Right atrium auricular region (tissue), 2 donors: Measurements from ENCODE around the gene SLC25A36. TPM values are rescaled to one million over a fixed set of nuclear protein-coding genes. Genes with fewer than 3 reads are reported as not detected.
A peak's percentile ranks its signal among the peaks of the same experiment; 100 is the strongest.

Source experiments
- DNase-seq: peaks from one replicate; pipeline ENCODE4 v3.0.0-alpha.2; 2019; ENCODE audit warnings: low spot score
- H3K27ac ChIP-seq, 2 donors: fragments of 200-600 bp; sonication (generic); 1 replicate in 1 of 2; 2 replicates in 1 of 2; pipeline ENCODE4 v1.5.1; 2016 to 2019
- H3K27me3 ChIP-seq, 2 donors: fragments of 200-600 bp; sonication (generic); one replicate each; pipeline versions ENCODE4 v1.5.1 to v1.6.0; 2017 to 2019
- H3K36me3 ChIP-seq: fragments of 200-600 bp; sonication (generic); one replicate; pipeline ENCODE4 v1.5.1; 2016
- H3K4me1 ChIP-seq, 2 donors: fragments of 200-600 bp; sonication (generic); one replicate each; pipeline versions ENCODE4 v1.5.1 to v1.6.0; 2017 to 2019
- H3K4me3 ChIP-seq, 2 donors: fragments of 200-600 bp; sonication (generic); 1 replicate in 1 of 2; 2 replicates in 1 of 2; pipeline ENCODE4 v1.5.1; 2017 to 2019; ENCODE audit warnings: mild to moderate bottlenecking in 1 of 2, moderate library complexity in 1 of 2
- H3K9me3 ChIP-seq, 2 donors: fragments of 200-600 bp; sonication (generic); one replicate each; pipeline ENCODE4 v1.5.1; 2019
- total RNA-seq, 2 donors: library from RNA; depleted of rRNA; stranded (reverse); fragments of >200 nt; gene quantifications; one replicate each; pipeline ENCODE4 v1.1.0, GENCODE V29; 2016
- TF ChIP-seq, protein P1 (sequence below), 2 donors: fragments of 200-600 bp; sonication (generic); IDR thresholded peaks; one replicate each; pipeline ENCODE4 v1.5.1; 2019; ENCODE audit warnings: antibody characterized with exemption in 2 of 2

SLC25A36 gene
- total RNA-seq, 2 donors from 2014 or later, result 31.0 to 78.8 TPM

DNA sequence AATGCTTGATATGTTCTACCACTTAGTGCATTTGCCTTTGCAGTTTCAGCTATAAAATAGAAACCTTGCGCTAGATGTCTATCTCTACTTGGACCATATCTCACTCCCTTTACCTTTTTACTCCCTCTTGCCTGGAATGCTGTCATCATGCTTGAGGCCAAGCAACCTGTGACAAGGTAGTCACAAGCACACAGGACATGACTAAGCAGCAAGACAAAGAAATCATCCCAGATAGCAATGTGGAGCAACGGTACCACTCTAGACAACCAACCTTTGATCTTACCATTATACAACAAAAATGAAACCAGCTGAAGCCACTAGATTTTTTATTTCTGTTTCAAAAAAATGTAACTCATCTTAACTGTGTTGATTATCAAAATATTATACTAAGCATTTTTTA, 59.0 kb downstream of the SLC25A36 start:
- Histone ChIP-seq H3K4me3 (no peak overlapping the region), H3K36me3 (no peaks in the 10 kb centered on the region), H3K27ac (no peak overlapping the region), H3K27me3 (no peaks in the 10 kb centered on the region), H3K4me1 (no peaks in the 10 kb centered on the region), H3K9me3 (no peaks in the 10 kb centered on the region)
- DNase-seq, result no peak
- TF ChIP-seq, protein P1, sequence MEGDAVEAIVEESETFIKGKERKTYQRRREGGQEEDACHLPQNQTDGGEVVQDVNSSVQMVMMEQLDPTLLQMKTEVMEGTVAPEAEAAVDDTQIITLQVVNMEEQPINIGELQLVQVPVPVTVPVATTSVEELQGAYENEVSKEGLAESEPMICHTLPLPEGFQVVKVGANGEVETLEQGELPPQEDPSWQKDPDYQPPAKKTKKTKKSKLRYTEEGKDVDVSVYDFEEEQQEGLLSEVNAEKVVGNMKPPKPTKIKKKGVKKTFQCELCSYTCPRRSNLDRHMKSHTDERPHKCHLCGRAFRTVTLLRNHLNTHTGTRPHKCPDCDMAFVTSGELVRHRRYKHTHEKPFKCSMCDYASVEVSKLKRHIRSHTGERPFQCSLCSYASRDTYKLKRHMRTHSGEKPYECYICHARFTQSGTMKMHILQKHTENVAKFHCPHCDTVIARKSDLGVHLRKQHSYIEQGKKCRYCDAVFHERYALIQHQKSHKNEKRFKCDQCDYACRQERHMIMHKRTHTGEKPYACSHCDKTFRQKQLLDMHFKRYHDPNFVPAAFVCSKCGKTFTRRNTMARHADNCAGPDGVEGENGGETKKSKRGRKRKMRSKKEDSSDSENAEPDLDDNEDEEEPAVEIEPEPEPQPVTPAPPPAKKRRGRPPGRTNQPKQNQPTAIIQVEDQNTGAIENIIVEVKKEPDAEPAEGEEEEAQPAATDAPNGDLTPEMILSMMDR (IDR thresholded peaks at IDR 0.05), result no peak

DNA sequence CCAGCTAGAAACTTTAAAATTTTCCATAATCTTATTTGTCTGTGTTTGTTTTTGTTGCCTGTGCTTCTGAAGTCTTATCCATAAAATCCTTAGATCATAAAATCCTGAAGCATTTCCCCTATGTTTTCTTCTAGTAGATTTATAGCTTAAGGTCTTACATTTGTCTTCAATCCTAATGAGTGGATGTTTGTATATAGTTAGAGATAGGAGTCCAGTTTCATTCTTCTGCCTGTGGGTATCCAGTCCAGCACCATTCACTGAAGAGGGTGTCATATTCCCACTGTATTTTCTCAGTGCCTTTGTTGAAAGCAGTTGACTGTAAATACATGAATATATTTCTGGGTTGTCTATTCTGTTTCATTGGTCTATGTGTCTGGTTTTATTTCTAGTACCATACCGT, 64.7 kb downstream of the SLC25A36 start:
- H3K4me1 ChIP-seq, result no peaks in the 10 kb centered on the region
- no peaks in the 10 kb centered on the region for H3K9me3 ChIP-seq
- TF ChIP-seq, protein P1 (IDR thresholded peaks at IDR 0.05), result no peak

DNA sequence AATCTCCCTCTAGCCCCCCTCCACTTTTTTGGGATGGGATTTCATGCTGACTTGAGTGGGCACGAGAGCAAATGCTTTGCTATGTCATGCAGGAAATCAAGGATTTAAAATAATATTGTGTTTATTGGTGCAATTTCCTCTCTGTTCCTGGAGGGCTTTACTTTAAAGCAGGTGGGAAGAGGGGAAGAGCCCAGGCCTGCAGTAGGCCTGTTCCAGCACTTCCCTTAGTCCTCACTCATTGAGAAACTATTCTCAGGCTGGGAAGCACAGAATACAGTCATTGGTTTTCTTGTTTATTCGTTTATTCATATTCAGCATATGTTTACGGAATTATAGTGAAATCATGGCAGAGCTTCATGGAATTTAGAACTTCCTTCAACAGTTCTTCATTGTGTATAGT, 67.9 kb downstream of the SLC25A36 start:
- Histone ChIP-seq H3K9me3 (no peaks in the 10 kb centered on the region), H3K27ac (no peak overlapping the region), H3K4me1 (peaks cover 0 to 5% of the 10 kb centered on the region in 2 donors), H3K4me3 (no peak overlapping the region), H3K27me3 (no peaks in the 10 kb centered on the region), H3K36me3 (no peaks in the 10 kb centered on the region)
- no peak for DNase-seq
- TF ChIP-seq, protein P1 (IDR thresholded peaks at IDR 0.05), result no peak

More for the DNA sequence above, 64.7 kb downstream of the SLC25A36 start:
- DNase-seq, result no peak
- Histone ChIP-seq H3K27ac (no peak overlapping the region), H3K36me3 (no peaks in the 10 kb centered on the region), H3K27me3 (no peaks in the 10 kb centered on the region), H3K4me3 (no peak overlapping the region)

DNA sequence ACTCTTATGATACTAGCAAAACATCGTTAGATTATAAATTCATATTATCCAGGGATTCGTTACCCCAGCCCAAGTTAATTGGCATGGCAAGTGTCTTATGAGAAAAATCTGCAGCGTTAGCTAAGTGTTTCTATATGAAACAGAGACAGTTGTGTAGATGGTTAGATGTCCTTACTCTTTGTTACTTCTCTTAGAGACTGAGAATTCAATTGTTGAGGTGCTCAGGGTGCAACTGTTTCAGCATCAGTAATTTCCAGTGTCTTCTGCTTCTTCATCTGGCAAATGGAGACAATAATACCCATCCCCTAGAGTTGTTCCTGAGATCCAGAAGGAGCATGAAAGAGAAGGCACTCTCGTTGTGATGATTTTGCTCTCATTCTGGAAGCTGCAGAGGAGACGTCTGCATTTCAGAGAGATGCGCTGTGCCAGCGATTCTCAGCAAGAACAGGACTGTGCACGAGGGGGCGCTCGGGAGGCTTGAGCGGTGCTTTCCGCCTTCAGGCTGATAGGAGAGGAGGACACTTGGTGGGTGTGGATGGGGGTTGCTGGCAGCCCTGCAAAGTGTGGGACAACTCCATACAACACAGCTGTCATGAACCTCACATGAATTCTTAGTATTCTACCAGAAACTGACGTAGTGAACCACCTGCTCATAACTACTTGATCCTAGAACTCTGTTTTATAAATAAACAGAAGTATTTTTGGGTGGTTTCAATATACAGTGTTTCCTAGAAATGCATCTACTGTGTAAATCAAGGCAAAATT, 69.8 kb downstream of the SLC25A36 start:
- H3K4me1 ChIP-seq, result peaks cover 0 to 5% of the 10 kb centered on the region in 2 donors
- DNase-seq, result peak; percentile 82

DNA sequence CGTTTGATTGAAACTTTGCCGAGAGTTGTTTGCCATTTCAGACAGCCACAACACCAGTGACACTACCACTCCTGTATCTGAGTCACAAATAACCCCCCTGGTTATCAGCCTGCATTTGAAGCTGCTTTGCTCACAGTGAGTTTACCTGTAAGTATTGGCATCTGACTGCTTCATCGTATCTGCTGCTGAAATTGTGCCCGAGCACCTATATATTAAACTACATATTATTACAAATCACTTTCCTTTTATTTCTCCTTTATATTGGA, 70.3 kb downstream of the SLC25A36 start:
- TF ChIP-seq, protein P1 (IDR thresholded peaks at IDR 0.05), result no peak
- Histone ChIP-seq H3K4me1 (peaks cover 0 to 5% of the 10 kb centered on the region in 2 donors), H3K4me3 (no peak overlapping the region), H3K27me3 (no peaks in the 10 kb centered on the region), H3K36me3 (no peaks in the 10 kb centered on the region), H3K27ac (no peak overlapping the region), H3K9me3 (no peaks in the 10 kb centered on the region)
- no peak for DNase-seq

More for the DNA sequence above, 69.8 kb downstream of the SLC25A36 start:
- TF ChIP-seq, protein P1 (IDR thresholded peaks at IDR 0.05), result peak; percentile 75 to 92
- H3K27me3 ChIP-seq, result no peaks in the 10 kb centered on the region
- no peak overlapping the region for H3K4me3 ChIP-seq
- H3K9me3 ChIP-seq, result no peaks in the 10 kb centered on the region
- H3K36me3 ChIP-seq, result no peaks in the 10 kb centered on the region
- no peak overlapping the region for H3K27ac ChIP-seq

DNA sequence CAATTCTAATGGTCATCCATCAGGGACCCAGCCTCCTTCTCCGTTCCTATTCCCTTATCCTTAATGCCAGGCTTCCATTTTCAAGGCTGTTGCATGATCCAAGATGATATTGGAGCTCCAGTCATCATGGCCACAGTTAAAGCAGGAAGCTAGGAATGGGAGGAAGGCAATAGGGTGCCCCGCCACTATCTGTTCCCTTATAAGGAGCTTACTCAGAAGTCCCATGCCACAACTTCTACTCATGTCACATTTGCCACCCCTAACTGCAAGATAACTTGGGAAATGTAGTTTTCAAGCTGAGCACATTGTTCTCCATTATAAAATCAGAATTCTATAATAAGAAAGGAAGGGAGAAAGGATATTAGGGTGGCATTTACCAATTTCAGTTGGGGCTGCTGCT, 70.9 kb downstream of the SLC25A36 start:
- Histone ChIP-seq H3K4me3 (no peak overlapping the region), H3K27me3 (no peaks in the 10 kb centered on the region), H3K27ac (no peak overlapping the region), H3K36me3 (no peaks in the 10 kb centered on the region), H3K9me3 (no peaks in the 10 kb centered on the region), H3K4me1 (peaks cover 0 to 5% of the 10 kb centered on the region in 2 donors)
- no peak for DNase-seq
- TF ChIP-seq, protein P1 (IDR thresholded peaks at IDR 0.05), result no peak
